Measurements from ENCODE around the gene C1QTNF12.

Gene C1QTNF12

GRCh38 chr1:1260843-1261560, 14.5 kb upstream of the C1QTNF12 start:
- TF ChIP-seq CTCF (IDR thresholded peaks at IDR 0.05; ENCODE audit: low read depth, low read length), result no peak
- DNase-seq (ENCODE audit: low read depth, low spot score), result no peak
- in situ Hi-C loops (cut with HindIII; ENCODE audit: low sequenced_read_pairs), result no loop called here
- H3K4me3 ChIP-seq (ENCODE audit: low read depth, low read length), result no peak overlapping the region

GRCh38 chr1:1259951-1260600, 13.6 kb upstream of the C1QTNF12 start:
- no peak for TF ChIP-seq CTCF (IDR thresholded peaks at IDR 0.05; ENCODE audit: low read depth, low read length)
- no peak for DNase-seq (ENCODE audit: low read depth, low spot score)
- in situ Hi-C loops (cut with HindIII; ENCODE audit: low sequenced_read_pairs), result no loop called here

GRCh38 chr1:1259540-1259939, 13.0 kb upstream of the C1QTNF12 start:
- H3K4me3 ChIP-seq (ENCODE audit: low read depth, low read length), result no peak overlapping the region
- no peak for TF ChIP-seq CTCF (IDR thresholded peaks at IDR 0.05; ENCODE audit: low read depth, low read length)
- in situ Hi-C loops (cut with HindIII; ENCODE audit: low sequenced_read_pairs), result no loop called here
- DNase-seq (ENCODE audit: low read depth, low spot score), result no peak

More at GRCh38 chr1:1259951-1260600, 13.6 kb upstream of the C1QTNF12 start:
- H3K4me3 ChIP-seq (ENCODE audit: low read depth, low read length), result no peak overlapping the region

- TF ChIP-seq CTCF (IDR thresholded peaks at IDR 0.05; ENCODE audit: low read depth, low read length), result no peak
- in situ Hi-C loops (cut with HindIII; ENCODE audit: low sequenced_read_pairs), result no loop called here
- H3K4me3 ChIP-seq (ENCODE audit: low read depth, low read length), result no peak overlapping the region
- DNase-seq (ENCODE audit: low read depth, low spot score), result no peak
These were observed 12.6 kb upstream of the C1QTNF12 start for GRCh38 chr1:1259119-1259488.

GRCh38 chr1:1256956-1257871, 10.7 kb upstream of the C1QTNF12 start:
- no peak for DNase-seq (ENCODE audit: low read depth, low spot score)
- no peak for TF ChIP-seq CTCF (IDR thresholded peaks at IDR 0.05; ENCODE audit: low read depth, low read length)
- no peak overlapping the region for H3K4me3 ChIP-seq (ENCODE audit: low read depth, low read length)
- in situ Hi-C loops (cut with HindIII; ENCODE audit: low sequenced_read_pairs), result no loop called here

- DNase-seq (ENCODE audit: low read depth, low spot score), result no peak
- in situ Hi-C loops (cut with HindIII; ENCODE audit: low sequenced_read_pairs), result no loop called here
- TF ChIP-seq CTCF (IDR thresholded peaks at IDR 0.05; ENCODE audit: low read depth, low read length), result no peak
- no peak overlapping the region for H3K4me3 ChIP-seq (ENCODE audit: low read depth, low read length)
These were observed 9.1 kb upstream of the C1QTNF12 start for GRCh38 chr1:1255611-1256010.

Measured in astrocyte of the spinal cord (primary cell).